Measurements from ENCODE around the gene PLEKHF1.
A peak's percentile ranks its signal among the peaks of the same experiment; 100 is the strongest.

Gene PLEKHF1

DNA sequence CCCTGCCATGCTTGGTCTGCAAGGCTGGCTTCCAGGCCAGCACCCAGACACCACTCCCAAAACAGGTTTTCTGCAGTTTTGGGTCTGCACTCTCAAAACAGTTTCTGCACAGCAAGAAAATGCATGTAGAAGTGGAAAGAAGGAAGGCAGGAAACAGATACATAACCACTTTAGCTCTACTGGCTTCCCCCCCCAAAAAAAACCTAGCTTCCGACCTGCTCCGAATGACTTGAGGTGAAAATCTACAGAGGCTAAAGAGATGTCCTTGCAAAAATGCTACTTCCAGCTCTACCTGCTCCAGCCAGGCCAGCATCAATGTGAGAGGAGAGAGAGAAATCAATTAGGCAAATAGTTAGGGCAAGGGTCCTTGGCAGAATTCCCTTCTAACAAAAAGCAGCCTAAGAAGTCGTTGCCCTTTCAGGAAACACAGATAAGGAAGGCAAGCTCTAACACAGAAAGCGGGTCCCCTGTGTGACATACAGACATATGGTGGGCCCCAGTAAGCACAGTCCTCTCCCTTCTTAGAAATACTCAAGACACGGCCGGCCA, 46.4 kb downstream of the PLEKHF1 start:
- no peak for TF ChIP-seq CTCF (conservative IDR thresholded peaks at IDR 0.05)
- H3K27ac ChIP-seq: no peak overlapping the region; the same call in 1 of the 2 replicates

GRCh38 chr19:29712744-29713516, 47.7 kb downstream of the PLEKHF1 start:
- no peak overlapping the region; the same call in 1 of the 2 replicates for H3K27ac ChIP-seq
- no peak for TF ChIP-seq CTCF (conservative IDR thresholded peaks at IDR 0.05)

DNA sequence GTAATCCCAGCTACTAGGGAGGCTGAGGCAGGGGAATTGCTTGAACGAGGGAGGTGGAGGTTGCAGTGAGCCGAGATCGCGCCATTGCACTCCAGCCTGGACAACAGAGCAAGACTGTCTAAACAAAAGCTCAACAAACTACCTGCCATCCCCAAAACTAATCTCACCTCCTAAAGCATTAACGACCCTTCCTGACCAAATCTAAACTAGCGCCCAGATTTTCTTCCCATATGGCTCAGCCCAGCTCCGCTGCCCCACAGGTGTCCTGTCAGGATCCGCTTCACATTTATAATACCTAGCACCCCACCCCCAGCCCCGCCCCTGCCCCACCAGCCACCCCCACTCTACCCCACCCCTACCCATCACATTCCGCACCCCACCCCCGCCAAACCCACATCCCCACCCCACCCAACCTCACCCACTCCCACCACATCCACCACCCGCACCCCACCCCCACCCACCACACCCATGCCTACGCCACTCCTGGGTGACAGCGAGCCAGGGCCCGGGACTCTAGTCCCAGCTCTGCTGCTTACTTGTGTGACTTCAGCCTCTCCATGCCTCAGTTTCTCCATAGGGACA, 49.2 kb downstream of the PLEKHF1 start:
- no peak for TF ChIP-seq CTCF (conservative IDR thresholded peaks at IDR 0.05)
- peak overlapping the region; percentile 95 for H3K27ac ChIP-seq

DNA sequence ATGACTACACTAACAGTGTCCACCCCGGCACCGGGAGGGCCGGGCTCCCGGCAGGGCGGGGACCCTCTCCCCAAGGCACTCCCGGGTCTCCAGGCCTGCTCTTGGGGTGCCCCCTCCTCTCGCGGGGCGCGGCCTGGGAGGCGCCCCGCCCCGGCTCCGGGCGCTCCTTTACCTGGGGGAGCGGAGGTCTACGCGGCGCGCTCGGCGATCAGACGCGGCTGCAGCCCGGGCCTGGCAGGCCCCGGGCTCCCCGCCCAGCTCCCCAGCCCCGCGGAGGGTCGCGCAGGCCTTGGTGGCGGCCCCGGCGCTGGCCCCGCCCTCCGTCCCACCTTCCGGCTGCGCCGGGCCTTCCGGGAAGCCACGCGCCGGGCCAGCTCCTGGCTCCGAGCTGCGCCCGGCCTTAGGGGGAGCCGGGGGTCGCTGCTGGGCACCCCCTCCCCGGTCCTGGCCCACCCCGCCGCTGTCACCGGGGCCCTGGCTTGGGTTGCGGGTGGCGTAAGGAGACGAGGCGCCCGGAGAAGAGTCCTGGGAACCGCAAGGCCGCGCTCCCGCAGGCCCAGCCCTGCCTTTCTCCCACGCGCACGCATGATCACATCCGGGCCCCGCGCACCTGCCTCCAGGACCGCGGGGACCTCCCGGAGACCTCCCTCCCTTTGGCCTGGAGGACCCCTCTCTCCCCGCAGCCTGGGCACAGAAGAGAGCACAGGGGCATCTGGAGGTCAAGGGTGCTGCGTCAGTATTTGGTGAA, 49.9 kb downstream of the PLEKHF1 start, which contains the start of gene C19orf12:
Gene C19orf12, minus strand, starts transcription at position 309 of the 748 bp plus-strand sequence. CDS start 6,848 bp downstream, outside the sequence.
- H3K27ac ChIP-seq: peak within 1 kb of the TSS; percentile 95
- no peak for TF ChIP-seq CTCF (conservative IDR thresholded peaks at IDR 0.05)

DNA sequence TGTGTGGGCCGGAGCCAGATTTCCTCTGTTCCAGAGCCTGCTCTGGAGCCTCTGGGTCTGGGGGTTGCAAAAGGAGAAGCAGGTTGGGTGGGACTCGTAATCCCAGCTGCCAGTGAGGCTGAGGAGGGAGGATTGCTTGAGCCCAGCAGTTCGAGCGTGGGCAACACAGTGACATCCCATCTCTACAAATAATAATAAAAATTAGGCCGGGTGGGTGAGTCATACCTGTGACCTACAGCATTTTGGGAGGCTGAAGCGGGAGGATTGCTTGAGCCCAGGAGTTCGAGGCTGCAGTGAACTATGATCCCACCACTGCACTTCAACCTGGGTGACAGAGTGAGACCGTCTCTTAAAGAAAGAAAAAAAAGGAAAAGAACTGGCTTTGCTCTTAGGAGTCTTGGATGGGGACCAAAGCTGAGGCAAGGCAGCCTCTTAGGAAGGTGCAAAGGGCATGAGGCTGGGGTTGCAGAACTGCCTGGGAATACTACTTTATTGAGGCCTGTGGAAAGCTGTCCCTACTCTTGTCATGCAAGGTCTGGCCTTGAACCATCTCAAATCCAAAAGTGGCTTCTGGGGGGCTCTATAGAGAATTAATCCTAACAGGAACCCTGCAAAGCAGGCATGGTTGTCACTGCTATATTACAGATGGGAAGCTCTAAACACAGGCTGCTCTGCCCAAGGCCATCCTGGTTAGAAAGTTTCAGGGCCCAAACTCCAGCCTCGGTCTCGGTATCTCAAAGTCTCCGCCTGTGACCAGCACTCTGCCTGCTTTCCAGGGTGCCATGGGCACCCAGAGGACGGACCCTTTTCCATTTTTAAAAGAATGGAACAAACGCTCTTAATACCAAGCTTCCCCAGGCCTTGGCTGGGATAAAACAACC, 50.7 kb downstream of the PLEKHF1 start:
- TF ChIP-seq CTCF (conservative IDR thresholded peaks at IDR 0.05): no peak
- H3K27ac ChIP-seq: peak overlapping the region; percentile 95

- no peak for TF ChIP-seq CTCF (conservative IDR thresholded peaks at IDR 0.05)
- H3K27ac ChIP-seq: no peak overlapping the region
These were observed 51.8 kb downstream of the PLEKHF1 start for GRCh38 chr19:29717051-29717450.
